CD4-positive, alpha-beta T cell (primary cell): ENCODE measurements around the gene TMC2. TPM values are rescaled to one million over a fixed set of nuclear protein-coding genes. Genes with fewer than 3 reads are reported as not detected.

Experiments
- ATAC-seq: fragments of 200-7000 bp; cut with Tn5 transposase; one replicate; pipeline ENCODE4 v1.10.0; 2022; ENCODE audit warnings: mild to moderate bottlenecking; ENCODE audit not compliant: poor library complexity
- CTCF ChIA-PET: fragments of 350-600 bp; sonication (Branson Sonifier 250); formaldehyde crosslinking; loops from one replicate; lab custom pipeline; 2021; ENCODE audit warnings: antibody characterized with exemption, inconsistent platforms; lab: Charles Lee
- POLR2A ChIA-PET: fragments of 350-600 bp; sonication (Branson Sonifier 250); formaldehyde crosslinking; loops from one replicate; lab custom pipeline; 2021; ENCODE audit warnings: antibody characterized with exemption, inconsistent platforms; lab: Charles Lee
- DNase-seq, 14 experiments: peaks; one replicate each; pipeline ENCODE4 v3.0.0-alpha.2; 2013 to 2020; ENCODE audit warnings: mixed read lengths in 2 of 14
- H3K27ac ChIP-seq, 2 donors: one replicate each; pipeline versions ENCODE4 v1.5.1 to v1.7.0; 2013; ENCODE audit warnings: low read length in 2 of 2, low read depth in 1 of 2, mild to moderate bottlenecking in 1 of 2
- H3K27me3 ChIP-seq, 2 experiments: 1 replicate in 1 of 2; 2 replicates in 1 of 2; pipeline versions ENCODE4 v1.6.1 to v1.7.0; 2013; ENCODE audit warnings: low read length in 2 of 2, control low read depth in 1 of 2, mild to moderate bottlenecking in 1 of 2, moderate library complexity in 1 of 2; ENCODE audit not compliant: insufficient read depth in 2 of 2, control insufficient read depth in 1 of 2
- H3K36me3 ChIP-seq: one replicate; pipeline ENCODE4 v1.6.1; 2013; ENCODE audit warnings: low read length, control low read depth; ENCODE audit not compliant: insufficient read depth
- H3K4me1 ChIP-seq: one replicate; pipeline ENCODE4 v1.6.1; 2013; ENCODE audit warnings: low read length, control low read depth; ENCODE audit not compliant: insufficient read depth
- H3K4me3 ChIP-seq: one replicate; pipeline ENCODE4 v1.5.1; 2013; ENCODE audit warnings: mild to moderate bottlenecking, low read length, moderate library complexity
- H3K9me3 ChIP-seq, 2 experiments: 1 replicate in 1 of 2; 2 replicates in 1 of 2; pipeline versions ENCODE4 v1.6.1 to v1.7.0; 2013; ENCODE audit warnings: low read length in 2 of 2, mild to moderate bottlenecking in 2 of 2, control low read depth in 1 of 2, moderate library complexity in 1 of 2; ENCODE audit not compliant: control insufficient read depth in 1 of 2, insufficient read depth in 1 of 2
- H3K27ac Mint-ChIP-seq: one replicate; pipeline ENCODE4 v1.8.0; 2020; ENCODE audit warnings: mixed read lengths
- H3K27me3 Mint-ChIP-seq: one replicate; pipeline ENCODE4 v1.8.0; 2021; ENCODE audit warnings: mixed read lengths
- H3K36me3 Mint-ChIP-seq: one replicate; pipeline ENCODE4 v1.8.0; 2021; ENCODE audit warnings: low read depth, mixed read lengths
- H3K4me1 Mint-ChIP-seq: one replicate; pipeline ENCODE4 v1.8.0; 2021; ENCODE audit warnings: low read depth, mixed read lengths
- H3K4me3 Mint-ChIP-seq: one replicate; pipeline ENCODE4 v1.8.0; 2020; ENCODE audit warnings: mild to moderate bottlenecking, mixed read lengths
- H3K9me3 Mint-ChIP-seq: one replicate; pipeline ENCODE4 v1.8.0; 2020; ENCODE audit warnings: mixed read lengths
- intact Hi-C, 2 experiments: fragments of 100-400 bp; cut with DNase I in 1 of 2; cut with micrococcal nuclease in 1 of 2; formaldehyde crosslinking; loops; one replicate each; pipeline versions ENCODE4 v1.15.1 to v1.9.0; 2023 to 2025; cut with DNase I, micrococcal nuclease
- total RNA-seq, 174 experiments: library from RNA in 2 of 174; stranded (reverse) in 2 of 174; gene quantifications; one replicate each; pipeline ENCODE4 v1.2.3 and lab custom pipeline; 2021 to 2026
- TF ChIP-seq, protein P1 (sequence below): fragments of 200-600 bp; IDR thresholded peaks from one replicate; pipeline ENCODE4 v1.8.0; 2022; ENCODE audit warnings: antibody characterized with exemption, mild to moderate bottlenecking

TMC2 gene
- total RNA-seq, 2 experiments from 2014 or later = not detected

GRCh38 chr20:2593756-2594155 lies 57.4 kb downstream of the TMC2 start:
- DNase-seq (no peak), ATAC-seq (no peak)
- Mint-ChIP-seq H3K4me3 (no peak overlapping the region), H3K27me3 (peaks cover 40% of the 10 kb centered on the region), H3K36me3 (no peaks in the 10 kb centered on the region), H3K4me1 (no peaks in the 10 kb centered on the region), H3K9me3 (no peaks in the 10 kb centered on the region), H3K27ac (no peak overlapping the region)
- H3K9me3 ChIP-seq = no peaks in the 10 kb centered on the region
- intact Hi-C loops = no loop called here
- POLR2A ChIA-PET = no interaction called here
- peaks cover 0 to 10% of the 10 kb centered on the region in 2 experiments for H3K27me3 ChIP-seq
- no peak overlapping the region for H3K27ac ChIP-seq
- TF ChIP-seq, protein P1, sequence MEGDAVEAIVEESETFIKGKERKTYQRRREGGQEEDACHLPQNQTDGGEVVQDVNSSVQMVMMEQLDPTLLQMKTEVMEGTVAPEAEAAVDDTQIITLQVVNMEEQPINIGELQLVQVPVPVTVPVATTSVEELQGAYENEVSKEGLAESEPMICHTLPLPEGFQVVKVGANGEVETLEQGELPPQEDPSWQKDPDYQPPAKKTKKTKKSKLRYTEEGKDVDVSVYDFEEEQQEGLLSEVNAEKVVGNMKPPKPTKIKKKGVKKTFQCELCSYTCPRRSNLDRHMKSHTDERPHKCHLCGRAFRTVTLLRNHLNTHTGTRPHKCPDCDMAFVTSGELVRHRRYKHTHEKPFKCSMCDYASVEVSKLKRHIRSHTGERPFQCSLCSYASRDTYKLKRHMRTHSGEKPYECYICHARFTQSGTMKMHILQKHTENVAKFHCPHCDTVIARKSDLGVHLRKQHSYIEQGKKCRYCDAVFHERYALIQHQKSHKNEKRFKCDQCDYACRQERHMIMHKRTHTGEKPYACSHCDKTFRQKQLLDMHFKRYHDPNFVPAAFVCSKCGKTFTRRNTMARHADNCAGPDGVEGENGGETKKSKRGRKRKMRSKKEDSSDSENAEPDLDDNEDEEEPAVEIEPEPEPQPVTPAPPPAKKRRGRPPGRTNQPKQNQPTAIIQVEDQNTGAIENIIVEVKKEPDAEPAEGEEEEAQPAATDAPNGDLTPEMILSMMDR = no peak
- no peaks in the 10 kb centered on the region for H3K36me3 ChIP-seq
- H3K4me3 ChIP-seq = no peak overlapping the region
- CTCF ChIA-PET = no interaction called here
- H3K4me1 ChIP-seq = no peaks in the 10 kb centered on the region

GRCh38 chr20:2595076-2595475 lies 58.7 kb downstream of the TMC2 start:
- Histone ChIP-seq H3K36me3 (no peaks in the 10 kb centered on the region), H3K4me3 (no peak overlapping the region), H3K9me3 (no peaks in the 10 kb centered on the region), H3K4me1 (no peaks in the 10 kb centered on the region), H3K27ac (no peak overlapping the region), H3K27me3 (peaks cover 0 to 8% of the 10 kb centered on the region in 2 experiments)
- Mint-ChIP-seq H3K36me3 (no peaks in the 10 kb centered on the region), H3K27ac (no peak overlapping the region), H3K9me3 (no peaks in the 10 kb centered on the region), H3K4me1 (no peaks in the 10 kb centered on the region), H3K27me3 (peaks cover 40% of the 10 kb centered on the region), H3K4me3 (no peak overlapping the region)
- ChIA-PET CTCF (no interaction called here), POLR2A (no interaction called here)
- intact Hi-C loops = no loop called here
- no peak for ATAC-seq
- TF ChIP-seq, protein P1 = no peak
- no peak for DNase-seq

- ATAC-seq = no peak
- Histone ChIP-seq H3K4me1 (no peaks in the 10 kb centered on the region), H3K36me3 (no peaks in the 10 kb centered on the region), H3K27ac (no peak overlapping the region), H3K4me3 (no peak overlapping the region), H3K9me3 (no peaks in the 10 kb centered on the region), H3K27me3 (peaks cover 0 to 5% of the 10 kb centered on the region in 2 experiments)
- intact Hi-C loops = no loop called here
- no peaks in the 10 kb centered on the region for H3K4me1 Mint-ChIP-seq
- peaks cover 40% of the 10 kb centered on the region for H3K27me3 Mint-ChIP-seq
- no peaks in the 10 kb centered on the region for H3K36me3 Mint-ChIP-seq
- no peak for DNase-seq
- no peak overlapping the region for H3K4me3 Mint-ChIP-seq
- ChIA-PET POLR2A (no interaction called here), CTCF (no interaction called here)
- H3K9me3 Mint-ChIP-seq = no peaks in the 10 kb centered on the region
- TF ChIP-seq, protein P1 = no peak
- no peak overlapping the region for H3K27ac Mint-ChIP-seq
Observed at GRCh38 chr20:2596673-2597279, 60.4 kb downstream of the TMC2 start.
